BJ (cell line): ENCODE results near the gene MMP24. TPM values are rescaled to one million over a fixed set of nuclear protein-coding genes. Genes with fewer than 3 reads are reported as not detected.
"Not testable (repeated sequence)": the region's sequence is repeated elsewhere in the genome, so short reads cannot be mapped to it uniquely, and the experiment has no call there.

Source experiments
- CTCF ChIA-PET: fragments of 350-600 bp; formaldehyde crosslinking; extraction: SDS; loops from one replicate; lab custom pipeline; 2021; ENCODE audit warnings: antibody characterized with exemption, inconsistent platforms; lab: Yijun Ruan, JAX
- POLR2A ChIA-PET: fragments of 300-600 bp; sonication (Branson Sonifier 250); formaldehyde crosslinking; extraction: SDS; loops from one replicate; lab custom pipeline; 2021; ENCODE audit warnings: antibody characterized with exemption; lab: Charles Lee
- DNase-seq: peaks from one replicate; pipeline ENCODE4 v3.0.0-alpha.2; 2011; ENCODE audit warnings: low read depth
- H3K27me3 ChIP-seq: 2 replicates; pipeline ENCODE4 v1.6.0; 2011; ENCODE audit warnings: low read length; ENCODE audit not compliant: control insufficient read depth, insufficient read depth
- H3K36me3 ChIP-seq: 2 replicates; pipeline ENCODE4 v1.5.1; 2011; ENCODE audit warnings: low read length; ENCODE audit not compliant: control insufficient read depth, insufficient read depth
- H3K4me3 ChIP-seq: 2 replicates; pipeline ENCODE4 v1.5.1; 2011; ENCODE audit warnings: low read depth, mild to moderate bottlenecking, control low read depth, low read length
- CTCF ChIP-seq: IDR thresholded peaks from 2 replicates; pipeline ENCODE4 v1.5.1; 2011; ENCODE audit warnings: low read depth, mild to moderate bottlenecking, control low read depth, inconsistent platforms, low read length, moderate library complexity; ENCODE audit not compliant: insufficient read depth
- polyA plus RNA-seq: library from polyadenylated mRNA; depleted of rRNA; stranded (reverse); fragments of >200 nt; gene quantifications from 2 replicates; pipeline ENCODE4 v1.2.3, GENCODE V29; 2011

Gene MMP24
- polyA plus RNA-seq, 1 experiment, result 2.3 TPM

- no peak for DNase-seq
- no peak for TF ChIP-seq CTCF
- Histone ChIP-seq H3K27me3 (no peaks in the 10 kb centered on the region), H3K4me3 (no peak overlapping the region), H3K36me3 (0 out of 2 replicates have a peak, but pooled peaks cover 1% of the 10 kb centered on the region)
- ChIA-PET CTCF (interaction anchor here (0.7 kb wide), 1 partner anchor 514 kb away, joined by 4 read pairs; no protein-coding TSS in a partner anchor), POLR2A (interaction anchor here (0.7 kb wide), 1 partner anchor 10 kb away, joined by 4 read pairs; no protein-coding TSS in a partner anchor)
Observed at GRCh38 chr20:35253010-35253409, 26.5 kb downstream of the MMP24 start.

GRCh38 chr20:35254448-35254999 is 28.0 kb downstream of the MMP24 start:
- DNase-seq, result no peak

GRCh38 chr20:35257175-35257909 is 30.9 kb downstream of the MMP24 start:
- ChIA-PET CTCF (no interaction called here), POLR2A (no interaction called here)
- no peak for TF ChIP-seq CTCF
- H3K36me3 ChIP-seq, result peaks cover 4% of the 10 kb centered on the region; the same call in 1 of the 2 replicates
- DNase-seq, result no peak
- H3K27me3 ChIP-seq, result no peaks in the 10 kb centered on the region
- no peak overlapping the region for H3K4me3 ChIP-seq

More at GRCh38 chr20:35254448-35254999, 28.0 kb downstream of the MMP24 start:
- no peak overlapping the region for H3K4me3 ChIP-seq
- peaks cover 2% of the 10 kb centered on the region; the same call in 1 of the 2 replicates for H3K36me3 ChIP-seq
- ChIA-PET POLR2A (no interaction called here), CTCF (interaction anchor here (0.7 kb wide), 1 partner anchor 14 kb away, joined by 3 read pairs; no protein-coding TSS in a partner anchor)
- no peaks in the 10 kb centered on the region for H3K27me3 ChIP-seq
- no peak for TF ChIP-seq CTCF

GRCh38 chr20:35260426-35260825 is 33.9 kb downstream of the MMP24 start:
- no peaks in the 10 kb centered on the region for H3K27me3 ChIP-seq
- H3K4me3 ChIP-seq, result no peak overlapping the region
- ChIA-PET CTCF (interaction anchor here (1.1 kb wide), 1 partner anchor 52 kb away, joined by 3 read pairs; no protein-coding TSS in a partner anchor), POLR2A (no interaction called here)
- peaks cover 4% of the 10 kb centered on the region; the same call in 1 of the 2 replicates for H3K36me3 ChIP-seq
- no peak for TF ChIP-seq CTCF
- DNase-seq, result no peak

- POLR2A ChIA-PET, DNase-seq, CTCF ChIA-PET, H3K36me3 ChIP-seq, H3K27me3 ChIP-seq, H3K4me3 ChIP-seq: not testable (repeated sequence)
Observed at GRCh38 chr20:35262321-35262720, 35.8 kb downstream of the MMP24 start.
